Right lung (tissue), 5 donors: ENCODE data around the gene LPO. TPM values are rescaled to one million over a fixed set of nuclear protein-coding genes. Genes with fewer than 3 reads are reported as not detected.

Experiments
- DNase-seq, 2 donors: peaks; one replicate each; pipeline ENCODE4 v3.0.0-alpha.2; 2013
- polyA plus RNA-seq, 5 donors: library from polyadenylated mRNA; unstranded; fragments of 120-200 nt; gene quantifications; one replicate each; pipeline versions ENCODE4 v1.2.1 to v1.2.3, GENCODE V29; 2013; ENCODE audit warnings: inconsistent platforms in 1 of 5, low replicate concordance in 1 of 5; ENCODE audit not compliant: insufficient read length in 5 of 5, insufficient read depth in 1 of 5

LPO gene
- polyA plus RNA-seq, 5 donors, result 0.05 to 0.29 (median 0.12) TPM

GRCh38 chr17:58303971-58304749, 65.8 kb downstream of the LPO start:
- DNase-seq, result no peak

DNA sequence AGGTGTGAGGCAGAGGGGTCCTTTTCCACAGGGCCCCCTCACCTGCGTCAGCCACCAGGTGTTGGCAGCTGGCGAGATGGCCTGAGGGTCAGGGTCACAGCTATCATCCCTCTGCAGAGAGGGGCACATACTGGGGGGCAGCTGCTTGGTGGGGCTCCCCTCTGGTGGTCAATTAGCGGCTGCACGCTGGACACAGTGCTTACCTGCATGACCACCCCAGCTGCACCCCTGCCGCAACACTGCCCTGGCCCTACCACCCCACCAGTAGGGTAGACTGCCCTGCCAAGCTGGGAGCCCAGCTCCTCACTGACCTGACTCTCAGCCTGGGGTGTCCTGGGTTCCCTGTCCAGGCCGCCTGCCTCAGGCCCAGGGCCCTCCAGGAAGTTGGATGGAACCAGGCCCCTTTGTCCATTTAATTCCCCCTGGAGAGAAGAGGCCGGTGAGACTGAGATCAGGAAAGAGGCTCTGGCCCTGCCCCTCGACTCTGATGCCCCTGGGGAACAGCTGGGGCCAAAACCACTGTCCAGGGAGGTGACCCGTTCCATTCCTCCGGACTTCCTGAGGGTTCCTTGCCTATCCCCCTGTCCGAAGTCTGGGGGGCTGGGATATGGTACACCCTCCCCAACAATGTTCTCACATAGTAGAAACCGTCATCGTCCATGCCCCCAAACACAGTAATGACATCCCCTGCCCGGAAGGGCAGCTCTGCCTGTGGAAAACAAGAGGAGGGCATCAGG, 66.5 kb downstream of the LPO start:
- no peak for DNase-seq

- no peak for DNase-seq
These were observed 67.2 kb downstream of the LPO start for GRCh38 chr17:58305626-58306025.

DNA sequence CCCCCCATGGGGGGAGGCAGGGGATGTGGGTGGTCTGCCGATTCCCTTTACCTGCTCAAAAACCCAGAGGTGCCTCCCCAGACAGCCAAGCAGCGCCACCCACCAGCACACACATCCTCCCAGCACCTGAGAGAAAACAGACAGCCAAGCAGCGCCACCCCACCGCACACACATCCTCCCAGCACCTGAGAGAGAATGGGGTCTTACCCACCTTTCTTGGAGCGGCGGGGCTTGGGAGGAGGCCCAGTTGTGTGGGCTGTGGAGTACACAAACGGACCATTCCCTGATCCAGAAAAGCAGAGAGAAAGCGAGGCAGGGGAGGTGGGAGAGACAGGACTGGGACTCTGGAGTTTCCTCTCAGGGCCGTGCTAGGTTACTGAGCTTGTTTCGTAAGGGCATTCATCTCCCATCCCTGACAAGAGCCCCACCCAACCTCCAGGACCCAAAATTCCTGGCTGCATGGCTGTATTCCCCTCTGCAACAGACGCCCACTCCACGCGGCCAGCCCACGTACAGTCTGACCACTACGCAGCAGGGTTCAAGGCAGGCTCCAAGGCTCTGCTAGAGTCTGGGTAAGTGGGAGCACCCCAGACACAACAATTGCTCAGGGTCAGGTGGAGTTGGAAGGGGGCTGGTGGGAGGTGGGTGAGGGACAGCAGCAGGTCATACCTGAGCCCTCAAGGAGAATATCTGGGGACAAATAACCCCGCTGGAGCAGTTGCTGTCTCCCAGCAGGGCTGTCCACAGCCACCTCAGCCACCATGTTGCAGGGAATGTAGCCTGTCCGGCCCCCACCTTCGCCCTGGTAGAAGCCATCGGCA, 68.0 kb downstream of the LPO start:
- no peak for DNase-seq

- no peak for DNase-seq
These were observed 69.2 kb downstream of the LPO start for GRCh38 chr17:58307468-58308172.

- no peak for DNase-seq
These were observed 70.0 kb downstream of the LPO start for GRCh38 chr17:58308173-58308984.

DNA sequence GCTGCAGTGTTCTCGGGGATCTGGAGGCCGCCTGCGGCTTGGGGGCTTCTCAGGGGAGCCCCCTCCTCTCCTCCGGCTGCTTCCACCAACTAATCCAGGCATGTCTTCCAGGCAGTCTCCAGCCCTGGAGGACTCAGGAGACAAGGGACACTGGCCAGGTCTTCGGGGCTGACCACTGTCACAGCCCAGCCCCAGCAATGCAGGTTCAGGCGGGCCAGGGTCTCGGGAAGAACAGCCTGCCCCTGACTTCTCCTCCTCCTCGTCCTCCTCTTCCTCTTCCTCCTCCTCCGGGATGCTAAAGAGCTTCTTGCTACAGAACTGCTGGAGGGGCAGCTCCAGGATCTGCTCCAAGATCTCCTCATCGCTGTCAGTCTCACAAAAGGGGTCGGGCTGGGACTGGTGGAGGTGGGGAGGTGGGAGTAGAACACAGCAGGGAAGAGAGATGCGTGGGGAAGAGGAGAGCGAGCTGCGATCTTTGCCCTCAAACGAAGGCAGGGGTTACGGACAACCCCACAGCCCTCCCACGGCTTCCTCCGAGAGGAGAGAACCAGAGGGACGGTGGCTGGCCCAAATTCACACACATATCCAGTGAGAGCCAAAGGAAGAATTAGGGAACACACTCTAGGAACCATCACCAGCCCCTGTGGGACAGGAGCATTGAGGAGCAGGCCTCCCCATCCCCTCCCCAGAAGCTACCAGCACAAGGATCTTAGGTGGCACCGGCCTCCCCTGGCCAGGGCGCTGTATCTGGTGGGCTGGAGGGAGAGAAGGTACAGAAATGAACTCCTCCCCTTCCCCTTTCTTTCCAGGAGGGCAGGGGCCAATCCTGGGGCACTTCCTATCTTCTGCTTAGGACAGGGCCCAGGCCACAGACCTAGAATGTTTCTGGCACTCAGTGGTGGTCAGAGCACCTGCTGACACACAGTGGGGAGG, 70.9 kb downstream of the LPO start:
- no peak for DNase-seq

- no peak for DNase-seq
These were observed 71.5 kb downstream of the LPO start for GRCh38 chr17:58309918-58310259.

- no peak for DNase-seq
These were observed 72.4 kb downstream of the LPO start for GRCh38 chr17:58310511-58311428.

- DNase-seq, result no peak
These were observed 73.1 kb downstream of the LPO start for GRCh38 chr17:58311429-58311894.

DNA sequence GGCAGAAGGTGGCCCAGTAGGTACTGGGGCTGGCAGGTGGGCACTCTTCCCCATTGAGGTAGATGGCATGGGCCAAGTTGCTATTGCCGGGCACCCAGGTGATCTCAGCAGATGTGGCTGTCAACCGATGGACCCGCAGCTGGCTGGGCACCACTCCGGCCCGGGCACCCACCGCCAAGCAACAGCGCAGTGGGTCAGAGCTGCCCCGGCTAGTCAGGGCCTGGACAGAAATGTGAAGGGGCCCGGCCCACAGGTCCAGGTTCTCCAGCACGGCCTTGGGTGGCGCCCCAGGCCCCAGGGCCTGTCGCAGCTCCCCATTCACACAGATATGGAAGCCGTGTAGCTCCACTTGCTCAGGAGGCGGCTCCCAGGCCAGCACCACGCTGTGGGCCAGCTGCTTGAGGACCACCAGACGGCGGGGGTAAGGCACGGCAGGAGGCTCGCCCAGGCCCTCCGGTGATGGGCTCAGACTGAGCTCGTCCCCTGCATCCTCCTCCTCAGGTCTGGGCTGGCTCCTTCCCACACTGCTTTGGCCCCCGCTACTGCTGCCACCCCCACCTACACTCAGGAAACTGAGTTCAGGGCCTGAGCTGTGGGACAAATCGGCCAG, 73.7 kb downstream of the LPO start:
- no peak for DNase-seq

- no peak for DNase-seq
These were observed 74.4 kb downstream of the LPO start for GRCh38 chr17:58312829-58313228.

DNA sequence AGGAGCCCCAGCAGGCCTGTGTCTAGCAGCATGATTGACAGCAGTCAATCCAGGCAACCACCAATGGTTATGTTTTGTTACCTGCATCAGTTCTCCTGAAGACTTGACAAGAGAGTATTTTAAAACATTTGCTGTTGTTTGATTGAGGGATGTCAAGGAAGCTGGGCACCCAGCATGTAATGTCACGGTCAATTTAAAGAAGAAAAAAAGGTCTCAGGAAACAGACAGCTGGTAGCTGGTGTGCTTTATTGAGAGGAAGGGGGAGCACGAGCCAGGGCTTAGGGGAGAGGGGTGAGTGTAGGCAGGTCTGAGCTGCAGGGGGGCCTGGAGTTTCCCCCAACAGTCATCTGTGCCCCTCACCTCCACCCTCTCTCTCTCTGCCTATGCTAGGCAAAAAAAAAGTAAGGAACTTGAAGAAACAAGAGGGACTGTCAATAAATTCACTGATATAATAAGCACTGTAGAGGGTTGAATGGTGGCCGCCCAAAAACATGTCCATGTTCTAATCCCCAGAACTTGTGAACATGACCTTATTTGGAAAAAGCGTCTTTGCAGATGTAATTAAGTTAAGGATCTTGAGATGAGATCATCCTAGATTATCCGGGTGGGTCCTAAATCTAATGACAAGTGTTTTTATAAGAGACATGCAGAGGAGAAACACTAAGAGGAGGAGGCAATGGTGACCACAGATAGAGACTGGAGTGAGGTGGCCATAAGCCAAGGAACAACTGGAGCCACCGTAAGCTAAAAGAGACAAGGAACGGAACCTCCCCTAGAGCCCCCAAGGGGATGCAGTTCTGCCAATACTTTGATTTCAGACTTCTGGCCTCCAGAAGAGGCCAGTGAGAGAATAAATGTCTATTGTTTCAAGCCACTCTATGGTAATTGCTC, 75.7 kb downstream of the LPO start:
- no peak for DNase-seq

GRCh38 chr17:58314706-58315015, 76.3 kb downstream of the LPO start:
- DNase-seq, result no peak

GRCh38 chr17:58315281-58315711, 76.9 kb downstream of the LPO start:
- DNase-seq, result no peak

GRCh38 chr17:58315750-58316149, 77.4 kb downstream of the LPO start:
- DNase-seq, result no peak

DNA sequence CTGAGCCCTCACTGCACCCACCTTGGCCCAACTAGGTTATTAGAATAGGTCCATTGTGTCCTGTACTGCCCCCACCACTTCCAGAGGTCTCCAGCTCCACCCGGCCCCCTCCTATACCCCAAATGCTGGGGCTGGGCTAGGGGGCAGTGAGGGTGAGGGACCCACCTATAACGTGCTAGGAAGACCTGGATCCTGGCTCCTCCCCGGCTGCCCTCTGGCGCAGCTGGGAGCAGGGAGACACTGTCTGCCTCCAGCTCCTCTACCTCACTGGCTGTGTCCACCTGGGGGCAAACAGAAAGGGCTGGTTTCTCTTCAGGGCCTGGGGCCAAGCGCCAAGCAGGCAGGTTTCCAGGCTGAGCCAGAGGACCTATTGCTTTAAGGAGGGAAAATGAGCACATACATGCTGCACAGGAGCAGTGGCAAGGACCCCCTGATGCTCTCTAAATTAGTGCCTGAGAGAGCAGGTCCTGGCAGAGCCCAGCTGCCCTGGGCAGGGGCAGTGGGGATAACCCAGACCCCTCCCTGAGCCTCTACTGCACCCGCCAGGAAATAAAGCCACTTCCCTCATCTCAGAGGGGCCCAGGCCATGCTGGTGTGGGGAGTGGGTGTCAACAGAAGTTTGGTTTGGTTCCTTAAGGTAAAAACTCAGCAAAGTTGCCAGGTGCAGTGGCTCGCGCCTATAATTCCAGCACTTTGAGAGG, 78.0 kb downstream of the LPO start:
- no peak for DNase-seq
